ENCODE measurements around the gene TUT7.
"Not testable (repeated sequence)": the region's sequence is repeated elsewhere in the genome, so short reads cannot be mapped to it uniquely, and the experiment has no call there.

The TUT7 gene

DNA sequence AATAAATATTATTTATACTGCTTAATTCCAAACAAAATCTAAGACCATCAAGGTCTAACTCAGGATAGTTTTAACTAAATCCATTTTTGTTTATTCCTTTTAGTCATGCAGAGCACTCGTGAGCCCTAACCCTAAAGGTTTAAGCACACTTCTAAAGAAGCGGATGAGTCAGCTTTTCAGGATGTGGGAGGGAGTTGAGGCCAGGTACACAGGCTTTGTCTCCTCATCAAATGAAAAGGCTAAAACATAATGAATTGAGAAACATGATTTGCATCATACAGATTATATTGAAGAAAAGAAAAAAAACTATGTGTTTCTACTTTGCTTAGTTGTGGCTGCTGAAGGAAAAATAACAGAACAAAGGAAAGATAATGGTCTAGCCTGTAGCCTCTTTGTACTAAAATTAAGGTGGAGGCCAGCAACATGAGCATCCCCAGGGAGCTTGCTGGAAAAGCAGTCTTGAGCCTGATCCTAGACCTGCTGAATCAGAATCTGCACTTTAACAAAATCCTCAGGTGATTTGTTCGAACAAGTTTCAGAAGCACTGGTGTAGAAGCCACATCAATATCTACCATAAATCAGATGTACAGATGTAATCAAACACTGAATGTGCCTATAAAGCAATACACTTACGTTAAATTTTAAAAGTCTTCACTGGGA is 50.8 kb downstream of the TUT7 start:
- FAIRE-seq, result no peak

DNA sequence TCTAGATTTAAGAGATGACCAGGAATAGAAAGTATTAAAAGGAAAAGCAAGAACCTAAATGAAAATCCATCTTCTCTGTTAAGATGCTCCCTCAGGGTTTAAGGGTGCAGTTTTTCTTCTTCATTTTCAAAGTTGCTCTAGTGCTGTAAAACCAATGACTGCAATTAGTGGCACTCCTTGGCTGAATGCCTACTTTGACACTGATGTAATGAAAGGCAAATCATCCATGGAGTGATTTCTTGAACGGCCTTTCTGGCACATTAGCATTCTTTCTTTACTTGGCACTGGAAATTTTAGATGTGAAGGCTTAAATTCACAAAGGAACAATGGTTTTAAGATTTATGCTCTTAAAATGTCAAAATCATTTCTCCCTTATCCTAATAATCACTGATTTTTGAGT is 52.5 kb downstream of the TUT7 start:
- no peak for FAIRE-seq

DNA sequence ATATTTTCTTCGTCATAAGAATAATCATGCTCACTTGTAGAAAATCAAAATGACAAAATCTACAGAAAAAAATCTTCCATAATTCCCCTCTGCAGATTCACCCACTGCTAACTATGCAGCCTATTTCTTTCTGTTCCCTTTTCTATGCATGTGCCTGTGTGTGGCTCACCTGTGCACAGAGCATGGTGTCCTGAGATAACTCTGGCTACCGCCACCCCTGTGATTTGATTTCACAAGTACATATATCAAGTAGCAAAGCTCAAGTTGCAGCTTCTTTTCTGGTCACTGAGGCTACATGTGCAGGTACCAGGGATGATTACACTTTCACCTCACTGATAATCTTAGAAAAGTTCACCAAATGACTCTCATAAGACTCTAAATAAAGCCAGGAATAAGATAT is 53.5 kb downstream of the TUT7 start:
- no peak for FAIRE-seq

DNA sequence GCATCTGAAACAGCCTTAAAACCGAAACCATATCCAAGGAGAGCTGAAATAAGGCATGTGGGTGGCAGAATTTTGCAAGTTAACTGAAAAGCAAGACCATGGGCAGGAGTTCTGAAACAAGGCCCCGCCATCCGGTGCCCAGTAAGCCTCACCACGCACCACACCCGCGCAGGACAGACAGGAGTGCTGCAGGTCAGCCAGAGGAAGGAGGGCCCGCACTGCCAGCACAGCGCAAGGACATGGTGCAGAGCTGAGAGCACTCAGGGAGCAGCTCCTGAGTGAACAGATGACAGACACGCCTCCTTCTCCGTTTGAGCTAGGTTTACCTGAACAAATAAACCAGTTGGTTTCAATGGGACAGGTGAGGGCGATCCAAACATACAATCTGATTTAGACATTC is 55.3 kb downstream of the TUT7 start:
- no peak for FAIRE-seq

DNA sequence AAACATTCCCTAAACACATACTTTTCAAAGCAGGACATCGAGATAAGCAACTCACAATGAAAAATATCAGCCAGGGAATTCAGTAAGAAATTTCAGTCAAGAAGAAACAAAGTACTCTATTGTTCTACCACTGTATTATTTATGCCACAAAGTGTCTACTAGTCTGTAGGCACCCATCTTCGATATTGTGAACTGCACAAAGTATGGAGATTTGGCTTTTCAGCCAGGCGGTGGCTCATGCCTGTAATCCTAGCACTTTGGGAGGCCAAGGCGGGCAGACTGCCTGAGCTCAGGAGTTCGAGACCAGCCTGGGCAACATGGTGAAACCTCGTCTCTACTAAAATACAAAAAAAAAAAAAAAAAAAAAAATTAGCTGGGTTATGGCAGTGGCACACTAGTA is 63.9 kb downstream of the TUT7 start:
- not testable (repeated sequence) for FAIRE-seq

DNA sequence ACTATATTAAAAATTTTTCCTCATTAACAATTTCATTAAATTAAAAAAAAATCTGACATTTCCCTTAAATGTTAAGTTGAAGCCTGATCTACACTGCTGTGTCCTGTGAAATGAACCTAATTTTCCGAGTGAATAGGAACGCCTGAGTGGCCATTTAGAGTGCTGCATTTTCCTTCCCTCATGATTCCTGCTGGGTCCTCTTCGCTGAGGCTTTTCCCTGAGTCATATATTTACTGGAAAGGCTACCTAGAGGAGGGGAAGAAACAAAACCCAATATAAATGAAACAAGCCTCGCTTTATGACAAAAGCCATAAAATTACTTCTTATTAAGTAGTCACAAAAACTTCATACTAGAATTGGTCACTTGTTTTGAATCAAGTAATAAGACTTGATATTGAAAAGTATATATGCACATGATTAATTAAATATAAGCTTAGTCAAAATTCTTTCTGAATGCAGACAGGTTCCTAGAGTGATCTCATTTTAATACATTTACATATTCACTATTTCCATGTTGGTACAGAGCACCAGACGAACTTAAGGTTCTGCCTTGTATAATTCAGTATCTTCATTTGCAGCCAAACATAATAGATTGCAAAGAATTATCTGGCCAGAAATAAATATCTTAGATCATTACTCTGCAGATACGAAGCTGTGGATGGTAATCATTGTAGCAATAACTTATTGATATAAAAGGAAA is 65.6 kb downstream of the TUT7 start:
- FAIRE-seq, result no peak

DNA sequence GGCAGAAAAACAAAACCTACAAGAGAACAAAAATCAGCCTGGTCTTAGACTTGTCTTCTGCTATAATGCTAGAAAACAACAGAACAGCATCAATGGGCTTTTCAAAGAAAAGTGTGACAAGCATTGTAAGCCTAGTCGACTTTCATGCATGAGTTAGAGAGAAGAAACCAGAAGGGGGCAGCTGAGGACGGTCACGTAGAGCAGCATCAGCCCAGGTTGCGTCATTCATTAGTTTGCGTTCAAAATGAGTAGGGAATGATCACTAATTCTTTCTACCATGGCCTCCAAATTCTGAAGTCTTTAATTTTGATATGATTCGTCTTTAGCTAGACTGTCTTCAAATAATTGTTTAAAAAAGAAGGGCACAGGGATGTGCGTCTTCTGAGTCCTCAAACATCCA is 67.2 kb downstream of the TUT7 start:
- FAIRE-seq, result no peak

DNA sequence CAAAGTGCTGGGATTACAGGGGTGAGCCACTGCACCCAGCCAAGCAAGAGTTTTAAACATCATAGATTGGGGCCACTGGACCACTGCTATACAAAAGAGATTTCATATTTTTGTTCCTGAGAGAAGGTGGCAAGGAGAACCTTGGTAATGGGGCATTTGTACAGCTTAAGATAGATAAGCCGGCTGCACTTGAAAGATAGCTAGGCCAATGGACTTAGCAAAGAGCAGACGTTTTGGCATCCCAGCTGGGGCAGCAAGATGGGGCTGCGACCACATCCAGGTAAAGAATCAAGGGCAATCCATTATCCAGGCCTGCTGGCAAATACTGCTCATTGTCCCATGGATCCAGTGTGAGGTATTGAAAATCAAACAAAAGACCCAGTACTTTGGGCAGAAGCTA is 67.9 kb downstream of the TUT7 start:
- FAIRE-seq, result no peak

DNA sequence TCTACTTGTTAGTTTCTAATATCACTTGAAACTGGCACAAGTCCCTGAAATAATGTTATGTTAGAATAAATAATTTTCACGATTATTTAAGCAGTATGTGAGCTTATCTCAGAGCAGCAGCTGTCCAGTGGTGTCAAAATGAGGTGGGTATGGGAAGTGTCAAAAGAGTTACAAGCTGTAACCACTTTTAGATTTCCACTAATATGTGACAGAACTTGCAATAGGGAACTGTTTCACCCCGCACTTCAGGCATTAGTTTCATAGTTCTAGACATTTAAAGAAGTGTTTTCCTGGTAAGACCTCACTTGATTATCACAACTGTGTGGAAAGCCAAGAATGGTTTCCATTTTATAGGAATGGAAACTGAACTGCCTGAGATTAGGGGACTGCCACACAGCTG is 68.9 kb downstream of the TUT7 start:
- no peak for FAIRE-seq

DNA sequence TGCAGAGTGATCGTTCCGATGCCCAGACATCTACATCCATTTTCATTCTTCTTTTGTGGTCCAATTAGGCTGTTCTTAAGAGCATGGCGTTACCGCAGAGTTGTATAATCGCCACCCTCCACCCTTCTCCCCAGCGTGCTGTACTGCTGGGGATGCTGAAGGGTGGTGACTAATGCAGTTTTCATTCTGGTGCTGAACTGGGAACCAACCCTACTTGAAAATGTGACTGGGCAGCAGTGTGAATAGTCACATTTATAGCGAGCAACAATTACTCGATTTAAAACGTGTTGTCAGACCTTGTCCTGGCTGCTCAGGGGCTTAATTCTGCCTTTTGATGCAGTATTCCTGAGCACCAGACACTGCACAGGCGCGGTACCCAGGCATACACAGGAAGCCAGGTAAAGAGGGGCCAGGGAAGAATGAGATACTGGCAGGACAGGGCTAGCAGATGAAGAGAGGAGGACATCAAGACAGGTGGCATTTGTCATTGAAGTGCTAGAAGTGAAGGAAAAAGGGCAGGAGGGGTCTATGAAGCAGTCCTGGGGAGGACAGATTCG is 71.2 kb downstream of the TUT7 start:
- no peak for FAIRE-seq

DNA sequence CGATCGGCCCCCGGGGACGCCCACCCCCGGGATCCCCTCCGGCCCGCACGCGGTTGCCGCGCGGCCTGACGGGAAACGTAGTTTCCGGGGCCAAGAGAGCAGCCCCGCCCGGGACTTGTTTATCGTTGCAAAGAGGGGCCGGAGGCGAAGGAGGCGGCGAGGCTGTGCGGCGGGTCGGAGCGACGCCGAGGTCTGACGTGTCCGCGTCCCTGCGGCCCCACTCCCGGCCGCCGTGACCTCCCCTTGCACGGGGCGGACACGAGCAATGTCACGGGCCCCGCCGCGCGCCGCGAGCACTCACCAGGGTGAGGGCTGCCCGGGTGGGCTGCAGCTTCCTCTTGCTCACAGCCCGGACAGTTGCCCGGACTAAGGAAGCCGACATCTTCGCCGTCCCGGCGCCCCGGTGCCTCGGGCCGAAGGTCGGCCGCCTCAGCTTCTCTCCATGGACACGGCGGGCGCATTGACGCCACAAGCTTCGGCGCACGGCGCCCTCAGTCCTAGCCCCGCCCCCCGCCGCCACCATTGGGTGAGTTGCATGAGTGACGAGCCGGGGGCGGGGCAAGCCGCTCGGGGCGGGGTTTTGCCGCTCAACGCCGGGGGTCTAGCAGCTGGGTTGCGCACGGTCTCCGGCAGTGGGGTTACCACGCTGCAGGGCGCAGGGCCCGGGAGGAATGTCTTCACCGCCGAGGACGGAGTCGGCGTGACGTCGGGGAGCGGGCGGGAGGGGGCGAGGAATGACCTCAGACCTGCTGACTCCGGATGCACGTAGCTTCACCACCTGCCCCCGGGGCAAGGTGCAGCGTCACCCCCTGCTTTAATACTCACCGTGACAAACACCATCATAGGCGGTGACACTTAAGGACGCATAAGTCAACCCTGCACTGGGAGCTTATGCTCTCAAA is 71.9 kb downstream of the TUT7 start, which contains the start of gene ISCA1:
ISCA1 (minus strand) TSS at position 462 of the 902 bp plus-strand sequence; CDS start at position 382, 80 bp downstream.
- no peak for FAIRE-seq

DNA sequence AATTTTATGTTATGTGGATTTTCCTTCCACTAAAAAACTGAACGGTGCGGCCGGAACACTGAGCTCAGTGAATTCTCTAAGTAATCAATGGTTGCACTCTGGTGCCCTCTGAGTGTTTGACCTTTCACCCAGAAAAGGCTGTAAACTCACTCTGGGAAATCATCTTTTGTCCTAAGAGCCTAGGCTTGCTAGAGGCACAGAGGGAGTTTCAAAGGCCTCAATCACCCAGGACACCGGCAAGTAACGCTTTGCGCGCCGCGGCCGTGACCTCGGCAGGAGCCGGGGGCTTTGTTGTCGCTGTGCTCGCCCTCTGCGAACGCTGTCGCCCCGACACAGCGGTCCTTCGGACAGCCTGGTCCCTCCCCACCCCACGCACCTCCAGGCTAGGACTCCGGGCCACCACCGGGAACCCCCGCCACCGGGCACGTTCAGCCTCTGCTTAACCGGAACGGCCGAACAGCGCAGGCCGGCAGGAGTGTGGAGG is 72.6 kb downstream of the TUT7 start:
- no peak for FAIRE-seq

DNA sequence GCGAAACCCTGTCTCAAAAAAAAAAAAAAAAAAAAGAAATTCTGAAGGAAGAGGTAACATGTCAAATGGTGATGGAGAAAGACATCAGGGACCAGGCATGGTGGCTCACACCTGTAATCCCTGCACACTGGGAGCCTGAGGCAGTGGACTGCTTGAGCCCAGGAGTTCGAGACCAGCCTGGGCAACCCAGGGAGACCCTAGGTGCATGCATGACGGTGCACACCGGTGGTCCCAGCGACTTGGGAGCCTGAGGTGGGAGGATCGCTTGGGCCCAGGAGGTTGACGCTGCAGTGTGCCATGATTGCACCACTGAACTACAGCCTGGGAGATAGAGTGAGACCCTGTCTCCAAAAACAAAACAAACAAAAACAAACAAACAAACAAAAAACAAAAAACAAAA is 73.6 kb downstream of the TUT7 start:
- FAIRE-seq, result no peak

DNA sequence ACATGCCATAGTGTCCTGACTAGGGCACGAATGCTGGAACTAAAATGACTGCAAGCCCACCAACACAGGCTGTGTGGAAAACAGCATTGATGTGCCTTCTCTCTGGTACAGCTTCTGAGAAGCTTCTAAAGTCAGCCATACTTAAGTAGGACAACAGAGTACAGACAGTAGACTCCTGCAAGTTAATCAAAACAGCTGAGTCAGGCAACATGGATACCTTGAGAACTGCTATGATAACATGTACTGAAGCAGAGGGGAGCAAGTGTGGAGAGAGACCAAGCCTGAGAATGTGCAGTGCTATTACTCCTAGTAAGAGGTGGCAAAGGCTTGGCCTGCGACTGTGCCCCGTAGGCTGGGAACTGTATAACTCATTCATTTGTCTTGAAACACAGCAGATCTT is 74.4 kb downstream of the TUT7 start:
- no peak for FAIRE-seq

DNA sequence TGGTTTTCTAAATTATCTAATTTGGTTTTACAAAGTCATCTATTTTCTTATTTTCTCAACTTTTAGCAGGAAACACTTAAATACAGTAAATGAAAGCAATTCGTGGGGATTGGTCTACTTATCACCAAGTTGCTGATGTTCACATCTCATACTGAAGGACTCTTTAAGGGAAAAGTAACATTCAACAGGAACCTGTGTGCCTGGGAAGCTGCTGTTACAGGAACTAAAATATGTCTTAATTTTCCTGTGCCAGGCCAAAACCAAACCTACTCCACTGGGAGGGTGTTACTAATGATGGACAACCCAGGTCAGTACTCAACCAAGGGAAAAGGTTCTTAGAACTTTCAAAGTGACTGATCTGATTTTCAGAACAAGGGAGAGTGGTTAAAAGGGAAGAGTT is 77.1 kb downstream of the TUT7 start:
- no peak for FAIRE-seq

DNA sequence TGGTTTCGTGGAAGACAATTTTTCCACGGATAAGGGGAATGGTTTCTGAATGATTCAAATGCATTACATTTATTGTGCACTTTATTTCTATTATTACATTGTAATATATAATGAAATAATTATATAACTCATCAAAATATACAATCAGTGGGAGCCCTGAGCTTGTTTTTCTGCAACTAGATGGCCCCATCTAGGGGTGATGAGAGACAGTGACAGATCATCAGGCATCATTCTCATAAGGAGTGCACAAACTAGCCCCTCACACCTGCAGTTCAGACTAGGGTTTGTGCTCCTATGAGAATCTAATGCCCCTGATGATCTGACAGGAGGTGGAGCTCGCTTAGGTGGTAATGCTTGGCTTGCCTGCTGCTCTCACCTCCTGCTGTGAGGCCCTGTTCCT is 78.2 kb downstream of the TUT7 start:
- no peak for FAIRE-seq

DNA sequence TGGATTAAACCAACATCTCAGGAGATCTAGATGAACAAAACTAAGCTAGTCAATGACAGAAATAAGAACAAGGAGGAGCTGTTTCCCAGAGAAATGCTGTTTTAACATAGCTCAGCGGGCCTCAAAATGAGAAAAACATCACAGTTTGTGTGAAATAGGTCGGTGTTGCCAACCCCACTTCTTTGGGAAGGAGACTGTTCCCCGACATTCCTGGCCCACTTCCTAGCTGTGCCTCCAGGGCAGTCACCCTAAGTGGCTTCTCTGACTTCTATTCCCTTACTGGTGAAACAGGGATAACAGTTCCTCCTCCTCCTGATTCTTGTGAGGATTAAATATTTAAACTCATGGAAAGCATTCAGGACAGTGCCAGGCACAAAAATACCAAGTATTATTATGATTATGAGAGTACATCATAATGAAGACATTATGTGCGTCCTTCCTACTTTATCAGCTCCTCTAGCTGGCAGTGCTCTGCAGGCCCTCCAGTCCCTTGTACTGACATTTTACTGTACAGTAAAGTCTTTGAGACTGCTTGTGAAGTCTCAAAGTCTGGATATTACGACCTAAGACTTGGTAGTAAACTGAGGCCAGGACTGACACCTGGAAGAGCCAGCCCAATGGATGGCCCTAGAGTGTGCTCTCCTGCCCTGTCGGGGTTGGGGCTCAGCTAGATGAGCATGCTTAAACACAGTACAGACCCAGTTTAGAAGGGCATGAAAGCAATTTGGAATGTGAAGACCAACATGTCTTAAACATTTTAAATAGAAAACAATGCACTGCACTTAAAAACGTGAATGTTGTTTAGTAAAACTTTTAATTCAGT is 79.2 kb downstream of the TUT7 start:
- no peak for FAIRE-seq

DNA sequence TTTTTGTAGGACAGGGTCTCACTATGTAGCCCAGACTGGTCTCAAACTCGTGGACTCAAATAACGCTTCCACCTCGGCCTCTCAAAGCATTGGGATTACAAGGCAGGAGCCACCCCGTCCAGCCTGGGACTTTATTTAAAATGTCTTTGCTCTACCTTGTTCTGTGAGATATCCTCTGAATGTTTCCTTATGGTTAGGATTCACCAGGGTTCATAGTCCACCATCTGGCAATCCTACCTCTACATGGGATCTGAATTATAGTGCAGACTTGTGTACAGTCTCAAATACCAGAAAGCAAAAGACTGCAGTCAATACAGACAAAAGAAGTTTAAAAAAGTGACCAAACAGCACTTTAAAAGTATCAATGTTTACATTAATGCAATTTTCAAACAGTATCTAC is 82.0 kb downstream of the TUT7 start:
- FAIRE-seq, result no peak

DNA sequence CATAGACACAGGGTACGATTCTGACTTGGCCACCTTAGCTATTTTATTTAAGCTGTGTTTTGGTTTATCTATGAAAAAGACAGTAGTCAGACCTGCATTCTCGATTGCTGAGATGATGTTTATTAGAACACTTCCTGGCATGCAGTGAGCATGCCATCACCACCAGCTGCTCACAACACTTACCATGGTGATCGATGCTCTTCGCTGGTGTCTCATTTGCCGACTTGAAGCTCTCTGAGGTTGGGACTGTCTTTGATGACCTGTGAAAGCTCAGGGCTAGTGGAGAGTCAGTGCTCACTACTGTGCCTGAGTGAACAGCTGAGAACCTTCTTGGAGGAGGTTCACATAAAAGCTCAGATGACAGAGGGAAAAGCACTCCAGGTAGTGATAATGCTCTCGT is 90.3 kb downstream of the TUT7 start:
- FAIRE-seq, result no peak

DNA sequence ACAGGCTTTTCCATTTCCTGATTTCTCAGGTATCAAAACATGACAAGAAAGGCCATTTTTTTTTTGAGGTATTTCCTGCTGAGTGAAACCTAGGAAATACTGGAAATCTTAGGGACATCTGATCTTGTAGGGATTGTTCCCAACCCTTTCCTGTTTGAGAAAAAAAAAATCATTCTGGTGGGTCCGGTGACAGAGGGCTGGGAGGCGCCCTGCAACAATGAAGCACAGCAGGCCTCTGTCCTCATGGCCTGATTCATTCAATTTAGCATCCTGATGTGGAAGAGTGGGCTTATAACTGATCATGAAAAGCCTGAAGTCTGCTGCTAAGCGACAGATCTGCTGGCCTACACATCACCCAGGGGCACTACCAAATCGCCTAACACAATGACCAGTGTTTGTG is 91.7 kb downstream of the TUT7 start:
- FAIRE-seq, result no peak

DNA sequence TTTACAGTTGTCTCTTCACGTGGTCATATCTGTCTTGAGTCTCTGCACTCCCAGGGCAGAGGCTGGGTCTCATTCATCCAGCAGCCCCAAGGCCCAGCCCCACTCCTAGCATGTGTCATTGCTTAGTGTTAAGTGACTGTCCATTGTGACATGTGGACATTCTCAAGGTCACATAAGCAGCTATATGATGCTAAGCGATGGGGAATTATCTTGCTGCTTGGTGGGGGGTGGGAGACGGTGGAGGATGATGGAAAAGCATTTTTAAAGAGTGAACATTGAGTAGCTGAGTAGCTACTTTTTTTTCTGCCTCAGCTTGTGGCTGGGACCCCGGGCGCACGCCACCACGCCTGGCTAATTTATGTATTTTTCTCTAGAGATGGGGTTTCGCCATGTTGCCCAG is 94.7 kb downstream of the TUT7 start, which contains the start of gene C9orf153:
C9orf153 (minus strand) TSS at position 101 of the 400 bp plus-strand sequence. CDS start 30,054 bp downstream, outside the sequence.
- no peak for FAIRE-seq

DNA sequence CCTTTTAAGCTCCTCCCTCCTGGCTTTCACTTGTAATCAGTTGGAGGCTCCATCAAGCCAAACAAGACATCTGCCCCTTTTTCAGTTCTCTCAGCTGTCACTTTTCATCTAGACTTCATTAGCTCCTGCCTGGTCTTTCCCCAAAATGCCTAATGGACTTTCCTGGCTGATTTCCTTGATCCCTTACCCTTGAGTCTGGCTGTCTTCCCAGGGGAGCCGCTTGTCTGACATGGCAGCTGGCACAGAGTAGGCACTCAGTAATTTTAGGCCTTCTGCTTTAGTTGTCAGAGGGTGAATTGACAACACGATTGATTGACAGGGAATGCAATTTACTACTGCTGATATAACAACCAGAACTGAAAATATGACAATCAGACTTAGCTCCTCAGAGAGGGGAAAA is 96.8 kb downstream of the TUT7 start:
- no peak for FAIRE-seq

All from A204.1 (cell line).